Gastrocnemius medialis (tissue), 4 donors: ENCODE results near the gene KIAA1217. TPM values are rescaled to one million over a fixed set of nuclear protein-coding genes. Genes with fewer than 3 reads are reported as not detected.

Source experiments
- ATAC-seq, 2 donors: fragments of 150-250 bp; one replicate each; pipeline ENCODE4 v1.9.1; 2016
- DNase-seq, 2 donors: peaks; one replicate each; pipeline ENCODE4 v3.0.0-alpha.2; 2019
- H3K27ac ChIP-seq, 4 donors: fragments of 200-600 bp; sonication (generic); 1 replicate in 1 of 4; 2 replicates in 3 of 4; pipeline ENCODE4 v1.5.1; 2016 to 2018; ENCODE audit warnings: mild to moderate bottlenecking in 2 of 4, moderate library complexity in 1 of 4
- H3K27me3 ChIP-seq, 3 donors: fragments of 200-600 bp; sonication (generic) in 2 of 3; 1 replicate in 1 of 3; 2 replicates in 2 of 3; pipeline versions ENCODE4 v1.5.1 to v1.6.0; 2016 to 2019; ENCODE audit warnings: mild to moderate bottlenecking in 1 of 3, moderate library complexity in 1 of 3
- H3K36me3 ChIP-seq, 2 donors: fragments of 200-600 bp; sonication (generic) in 1 of 2; one replicate each; pipeline ENCODE4 v1.5.1; 2017 to 2018
- H3K4me1 ChIP-seq, 2 donors: fragments of 200-600 bp; sonication (generic) in 1 of 2; one replicate each; pipeline ENCODE4 v1.5.1; 2016 to 2017; ENCODE audit warnings: mild to moderate bottlenecking in 2 of 2
- H3K4me3 ChIP-seq, 4 donors: fragments of 200-600 bp; sonication (generic) in 3 of 4; 1 replicate in 1 of 4; 2 replicates in 3 of 4; pipeline ENCODE4 v1.5.1; 2016 to 2019; ENCODE audit warnings: mild to moderate bottlenecking in 2 of 4
- H3K9me3 ChIP-seq, 3 donors: fragments of 200-600 bp; sonication (generic) in 2 of 3; 1 replicate in 1 of 3; 2 replicates in 2 of 3; pipeline ENCODE4 v1.5.1; 2016 to 2019
- CTCF ChIP-seq, 5 experiments: fragments of 450-650 bp in 3 of 5; fragments of 200-600 bp in 2 of 5; sonication (generic) in 2 of 5; IDR thresholded peaks in 4 of 5; conservative IDR thresholded peaks in 1 of 5; 1 replicate in 4 of 5; 2 replicates in 1 of 5; pipeline ENCODE4 v1.5.1; 2016 to 2019; ENCODE audit warnings: antibody characterized with exemption in 5 of 5, mild to moderate bottlenecking in 3 of 5, moderate library complexity in 3 of 5
- POLR2A ChIP-seq, 2 donors: fragments of 450-650 bp; IDR thresholded peaks; one replicate each; pipeline ENCODE4 v1.6.1; 2017; ENCODE audit warnings: antibody characterized with exemption in 2 of 2, mild to moderate bottlenecking in 2 of 2, moderate library complexity in 2 of 2
- in situ Hi-C, 4 donors: fragments of 200-750 bp; cut with MboI; loops; one replicate each; pipeline versions ENCODE4 v1.15.0 to v1.8.0; 2017; ENCODE audit warnings: low sequenced_read_pairs in 4 of 4
- intact Hi-C: fragments of 100-400 bp; cut with DNase I; formaldehyde crosslinking; loops from one replicate; pipeline ENCODE4 v1.15.1; 2023; ENCODE audit warnings: low total_unique reads
- total RNA-seq, 4 donors: library from RNA; depleted of rRNA; stranded (reverse); fragments of >200 nt; gene quantifications; one replicate each; pipeline versions ENCODE4 v1.1.0 to v1.2.3, GENCODE V29; 2016

The KIAA1217 gene
- total RNA-seq, 4 donors from 2014 or later, result 152 to 266 (median 155) TPM

GRCh38 chr10:24575481-24576002, 366.6 kb downstream of the KIAA1217 start:
- H3K4me3 ChIP-seq, result no peak overlapping the region
- in situ Hi-C loops (no loop called here), intact Hi-C loops (no loop called here)
- no peak for DNase-seq
- H3K27me3 ChIP-seq, result no peaks in the 10 kb centered on the region
- H3K27ac ChIP-seq, result no peak overlapping the region
- TF ChIP-seq CTCF (IDR thresholded peaks at IDR 0.05 in 4 of 5, conservative IDR thresholded peaks at IDR 0.05 in 1 of 5), result no peak
- no peak for TF ChIP-seq POLR2A (IDR thresholded peaks at IDR 0.05)
- no peaks in the 10 kb centered on the region for H3K36me3 ChIP-seq
- H3K9me3 ChIP-seq, result no peaks in the 10 kb centered on the region
- no peak for ATAC-seq
- no peaks in the 10 kb centered on the region for H3K4me1 ChIP-seq

GRCh38 chr10:24579448-24579847, 370.5 kb downstream of the KIAA1217 start:
- Histone ChIP-seq H3K27me3 (no peaks in the 10 kb centered on the region), H3K36me3 (peaks cover 0 to 11% of the 10 kb centered on the region in 2 donors), H3K9me3 (no peaks in the 10 kb centered on the region), H3K27ac (no peak overlapping the region), H3K4me1 (no peaks in the 10 kb centered on the region), H3K4me3 (no peak overlapping the region)
- intact Hi-C loops, result no loop called here
- DNase-seq, result no peak
- no peak for ATAC-seq
- TF ChIP-seq CTCF (IDR thresholded peaks at IDR 0.05 in 4 of 5, conservative IDR thresholded peaks at IDR 0.05 in 1 of 5), result no peak
- TF ChIP-seq POLR2A (IDR thresholded peaks at IDR 0.05), result no peak
- in situ Hi-C loops, result no loop called here

- ATAC-seq, result no peak
- in situ Hi-C loops, result no loop called here
Observed at GRCh38 chr10:24579906-24580305, 371.0 kb downstream of the KIAA1217 start.

GRCh38 chr10:24589265-24589664, 380.3 kb downstream of the KIAA1217 start:
- intact Hi-C loops (no loop called here), in situ Hi-C loops (no loop called here)
- DNase-seq, result no peak
- Histone ChIP-seq H3K4me3 (no peak overlapping the region), H3K27me3 (no peaks in the 10 kb centered on the region), H3K36me3 (peaks cover 0 to 75% of the 10 kb centered on the region in 2 donors), H3K9me3 (no peaks in the 10 kb centered on the region), H3K27ac (no peak overlapping the region), H3K4me1 (peaks cover 4 to 10% of the 10 kb centered on the region in 2 donors)
- ATAC-seq, result no peak
- TF ChIP-seq POLR2A (IDR thresholded peaks at IDR 0.05) (no peak), CTCF (IDR thresholded peaks at IDR 0.05 in 4 of 5, conservative IDR thresholded peaks at IDR 0.05 in 1 of 5) (no peak)

More at GRCh38 chr10:24579906-24580305, 371.0 kb downstream of the KIAA1217 start:
- no peaks in the 10 kb centered on the region for H3K4me1 ChIP-seq
- no peak overlapping the region for H3K27ac ChIP-seq
- H3K36me3 ChIP-seq, result peaks cover 0 to 15% of the 10 kb centered on the region in 2 donors
- no peak for DNase-seq
- no peak for TF ChIP-seq POLR2A (IDR thresholded peaks at IDR 0.05)
- no peak for TF ChIP-seq CTCF (IDR thresholded peaks at IDR 0.05 in 4 of 5, conservative IDR thresholded peaks at IDR 0.05 in 1 of 5)
- H3K9me3 ChIP-seq, result no peaks in the 10 kb centered on the region
- H3K27me3 ChIP-seq, result no peaks in the 10 kb centered on the region
- intact Hi-C loops, result no loop called here
- no peak overlapping the region for H3K4me3 ChIP-seq
